ENCODE results near the gene MLPH. TPM values are rescaled to one million over a fixed set of nuclear protein-coding genes. Genes with fewer than 3 reads are reported as not detected.

The MLPH gene
- total RNA-seq, 1 donor from 2014 or later = not detected

- no peaks in the 10 kb centered on the region for H3K36me3 ChIP-seq (ENCODE audit: control insufficient read depth in 3 of 3, insufficient read depth in 3 of 3, low read length in 3 of 3)
- H3K4me3 ChIP-seq (ENCODE audit: low read length in 3 of 3) = no peak overlapping the region
- H3K27me3 ChIP-seq (ENCODE audit: control insufficient read depth in 3 of 3, insufficient read depth in 3 of 3, low read length in 3 of 3) = no peaks in the 10 kb centered on the region
- H3K9ac ChIP-seq (ENCODE audit: low read depth in 1 of 3, low read length in 3 of 3) = no peak overlapping the region
- H3K27ac ChIP-seq (ENCODE audit: low read depth, low read length) = no peak overlapping the region
- no peaks in the 10 kb centered on the region for H3K9me3 ChIP-seq (ENCODE audit: control insufficient read depth in 3 of 3, low read length in 3 of 3)
- H3K4me1 ChIP-seq (ENCODE audit: control insufficient read depth in 3 of 3, insufficient read depth in 3 of 3, low read length in 3 of 3) = no peaks in the 10 kb centered on the region
These were observed 38.6 kb downstream of the MLPH start for GRCh38 chr2:237525559-237526157.

GRCh38 chr2:237527233-237527632 lies 40.2 kb downstream of the MLPH start:
- no peaks in the 10 kb centered on the region for H3K36me3 ChIP-seq (ENCODE audit: control insufficient read depth in 3 of 3, insufficient read depth in 3 of 3, low read length in 3 of 3)
- H3K4me1 ChIP-seq (ENCODE audit: control insufficient read depth in 3 of 3, insufficient read depth in 3 of 3, low read length in 3 of 3) = no peaks in the 10 kb centered on the region
- H3K9ac ChIP-seq (ENCODE audit: low read depth in 1 of 3, low read length in 3 of 3) = no peak overlapping the region
- H3K9me3 ChIP-seq (ENCODE audit: control insufficient read depth in 3 of 3, low read length in 3 of 3) = no peaks in the 10 kb centered on the region
- H3K27ac ChIP-seq (ENCODE audit: low read depth, low read length) = no peak overlapping the region
- no peak overlapping the region for H3K4me3 ChIP-seq (ENCODE audit: low read length in 3 of 3)
- no peaks in the 10 kb centered on the region for H3K27me3 ChIP-seq (ENCODE audit: control insufficient read depth in 3 of 3, insufficient read depth in 3 of 3, low read length in 3 of 3)

DNA sequence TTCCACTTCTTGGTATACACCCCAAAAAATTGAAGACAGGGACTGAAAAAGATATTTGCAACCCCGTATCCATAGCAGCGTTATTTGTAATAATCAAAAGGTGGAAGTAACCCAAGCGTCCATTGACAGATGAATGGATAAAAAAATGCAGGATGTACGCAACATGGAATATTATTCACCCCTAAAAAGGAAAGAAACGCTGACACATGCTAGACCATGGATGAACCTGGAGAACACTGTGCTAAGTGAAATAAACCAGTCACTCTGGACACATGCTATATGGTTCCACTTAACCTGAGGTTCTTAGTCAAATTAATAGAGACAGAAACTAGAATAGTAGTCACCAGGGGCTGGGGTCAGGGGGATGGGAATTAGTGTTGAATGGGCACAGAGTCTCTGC lies 40.7 kb downstream of the MLPH start:
- Histone ChIP-seq H3K4me1 (ENCODE audit: control insufficient read depth in 3 of 3, insufficient read depth in 3 of 3, low read length in 3 of 3) (no peaks in the 10 kb centered on the region), H3K36me3 (ENCODE audit: control insufficient read depth in 3 of 3, insufficient read depth in 3 of 3, low read length in 3 of 3) (no peaks in the 10 kb centered on the region), H3K27me3 (ENCODE audit: control insufficient read depth in 3 of 3, insufficient read depth in 3 of 3, low read length in 3 of 3) (no peaks in the 10 kb centered on the region), H3K4me3 (ENCODE audit: low read length in 3 of 3) (no peak overlapping the region), H3K9me3 (ENCODE audit: control insufficient read depth in 3 of 3, low read length in 3 of 3) (no peaks in the 10 kb centered on the region), H3K9ac (ENCODE audit: low read depth in 1 of 3, low read length in 3 of 3) (no peak overlapping the region), H3K27ac (ENCODE audit: low read depth, low read length) (no peak overlapping the region)

DNA sequence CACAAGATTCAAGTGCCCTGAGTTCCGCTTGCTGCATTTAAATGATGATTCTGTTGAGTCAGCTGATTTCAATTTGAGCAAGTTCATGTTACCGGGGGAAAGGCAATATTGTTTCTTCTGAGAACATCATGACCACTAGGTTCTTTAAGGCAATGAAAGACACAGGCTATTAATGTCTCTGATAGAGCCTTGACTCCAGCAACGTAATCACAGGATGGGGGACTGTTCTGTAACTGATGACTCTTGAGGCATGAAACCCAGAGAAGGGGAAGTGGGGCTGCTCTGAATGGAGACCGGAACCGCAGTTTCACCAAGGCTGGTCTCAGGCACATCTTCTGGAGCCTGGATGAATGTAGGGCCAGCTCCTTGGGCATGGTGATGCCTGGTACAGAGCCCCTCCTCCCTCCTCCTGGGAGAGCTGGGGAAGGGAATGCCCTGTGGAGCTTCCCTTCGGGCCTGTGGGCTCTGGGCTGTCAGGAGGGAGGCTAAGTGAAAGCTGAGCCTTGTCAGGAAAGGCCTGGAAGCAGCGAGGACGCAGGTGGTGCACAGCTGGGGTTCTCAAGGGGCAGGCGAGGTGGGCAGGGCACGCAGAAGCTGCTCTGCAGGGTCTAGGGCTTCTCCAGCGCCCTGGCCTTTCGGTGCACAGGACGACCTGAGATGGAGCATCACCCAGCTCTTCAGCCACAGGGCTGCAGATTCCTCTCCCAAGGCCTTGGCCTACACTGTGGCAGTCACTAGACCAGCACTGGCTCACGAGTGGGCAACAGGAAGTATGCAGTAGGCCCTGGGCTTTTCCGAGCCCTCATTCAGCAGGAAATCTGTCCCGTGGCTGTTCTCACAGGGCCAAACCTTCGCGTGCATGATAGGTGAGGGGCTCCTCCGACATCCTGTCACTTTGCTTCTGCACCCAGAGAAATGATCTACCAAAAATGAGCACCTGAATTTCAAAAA lies 42.7 kb downstream of the MLPH start:
- Histone ChIP-seq H3K9ac (ENCODE audit: low read depth in 1 of 3, low read length in 3 of 3) (no peak overlapping the region), H3K27me3 (ENCODE audit: control insufficient read depth in 3 of 3, insufficient read depth in 3 of 3, low read length in 3 of 3) (no peaks in the 10 kb centered on the region), H3K27ac (ENCODE audit: low read depth, low read length) (no peak overlapping the region), H3K36me3 (ENCODE audit: control insufficient read depth in 3 of 3, insufficient read depth in 3 of 3, low read length in 3 of 3) (peaks cover 0 to 2% (median 0%) of the 10 kb centered on the region in 3 donors), H3K4me3 (ENCODE audit: low read length in 3 of 3) (no peak overlapping the region), H3K4me1 (ENCODE audit: control insufficient read depth in 3 of 3, insufficient read depth in 3 of 3, low read length in 3 of 3) (no peaks in the 10 kb centered on the region), H3K9me3 (ENCODE audit: control insufficient read depth in 3 of 3, low read length in 3 of 3) (no peaks in the 10 kb centered on the region)

DNA sequence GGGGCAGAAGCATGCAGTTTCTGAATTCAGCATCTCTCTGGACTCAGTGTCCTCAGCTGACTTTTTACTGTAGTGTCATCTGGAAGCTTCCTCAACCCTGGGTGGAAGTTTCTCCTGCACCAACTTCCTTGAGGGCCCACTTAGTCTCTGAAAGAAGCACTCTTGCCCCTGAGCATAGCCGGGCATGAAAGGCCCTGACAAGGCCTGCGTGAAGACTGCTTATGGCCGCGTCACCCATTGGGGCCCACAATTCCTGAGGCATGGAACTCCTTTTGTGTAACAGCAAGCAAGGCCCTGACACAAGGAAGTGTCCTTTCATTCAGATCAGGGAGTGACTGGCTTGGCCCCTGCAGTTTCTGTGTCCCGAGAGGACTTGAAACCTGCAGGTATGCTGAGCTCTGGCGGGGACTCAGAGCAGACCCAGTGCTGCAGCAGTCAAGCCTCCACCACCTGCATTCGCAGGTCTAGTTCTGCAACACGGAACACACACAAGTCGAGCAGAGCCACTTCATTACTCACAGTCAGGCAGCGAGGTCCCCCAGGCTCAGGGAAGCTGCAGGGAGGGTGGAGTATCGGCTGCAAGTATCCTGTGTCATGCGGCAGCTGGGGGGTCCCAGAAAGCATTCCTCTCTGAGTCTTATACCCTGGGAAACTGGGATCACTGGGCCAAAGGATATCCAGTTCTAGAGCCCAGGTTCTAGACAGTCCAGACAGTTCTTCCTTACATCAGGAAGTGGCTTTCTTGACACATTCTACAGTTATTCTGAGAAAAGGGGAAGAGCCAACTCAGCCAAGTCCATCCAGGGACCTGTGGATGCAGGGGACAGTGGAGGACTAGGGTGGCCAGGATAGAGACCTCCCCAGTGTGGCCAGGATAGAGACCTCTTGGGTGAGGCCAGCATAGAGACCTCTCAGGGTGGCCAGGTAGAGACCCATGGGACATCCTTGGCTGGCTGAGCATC lies 43.7 kb downstream of the MLPH start:
- Histone ChIP-seq H3K27me3 (ENCODE audit: control insufficient read depth in 3 of 3, insufficient read depth in 3 of 3, low read length in 3 of 3) (no peaks in the 10 kb centered on the region), H3K9me3 (ENCODE audit: control insufficient read depth in 3 of 3, low read length in 3 of 3) (no peaks in the 10 kb centered on the region), H3K36me3 (ENCODE audit: control insufficient read depth in 3 of 3, insufficient read depth in 3 of 3, low read length in 3 of 3) (peaks cover 0 to 2% (median 0%) of the 10 kb centered on the region in 3 donors), H3K4me1 (ENCODE audit: control insufficient read depth in 3 of 3, insufficient read depth in 3 of 3, low read length in 3 of 3) (no peaks in the 10 kb centered on the region), H3K27ac (ENCODE audit: low read depth, low read length) (no peak overlapping the region), H3K9ac (ENCODE audit: low read depth in 1 of 3, low read length in 3 of 3) (no peak overlapping the region), H3K4me3 (ENCODE audit: low read length in 3 of 3) (no peak overlapping the region)

DNA sequence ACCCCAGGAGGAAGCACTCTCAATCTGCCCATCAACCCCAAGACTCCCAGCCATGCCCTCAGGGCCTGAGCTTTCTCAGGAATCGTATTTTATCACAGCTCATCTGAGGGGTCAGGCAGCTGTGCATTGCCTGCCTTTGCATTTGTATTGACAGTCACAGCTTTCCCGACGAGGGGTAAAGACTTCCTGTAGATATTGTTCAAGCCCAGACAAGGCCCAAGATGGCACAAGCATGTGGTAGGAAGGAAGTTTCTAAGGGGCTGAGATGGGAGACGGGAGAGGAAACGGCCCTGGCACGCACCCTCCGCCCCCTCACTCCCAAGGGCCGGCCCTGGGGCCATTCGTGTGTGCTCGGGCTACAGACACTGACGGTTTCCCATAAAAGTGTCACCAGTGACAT lies 45.1 kb downstream of the MLPH start:
- H3K4me3 ChIP-seq (ENCODE audit: low read length in 3 of 3) = no peak overlapping the region
- H3K4me1 ChIP-seq (ENCODE audit: control insufficient read depth in 3 of 3, insufficient read depth in 3 of 3, low read length in 3 of 3) = no peaks in the 10 kb centered on the region
- H3K27me3 ChIP-seq (ENCODE audit: control insufficient read depth in 3 of 3, insufficient read depth in 3 of 3, low read length in 3 of 3) = peaks cover 0 to under 1% (median 0%) of the 10 kb centered on the region in 3 donors
- H3K9me3 ChIP-seq (ENCODE audit: control insufficient read depth in 3 of 3, low read length in 3 of 3) = no peaks in the 10 kb centered on the region
- H3K27ac ChIP-seq (ENCODE audit: low read depth, low read length) = no peak overlapping the region
- peaks cover 0 to 2% (median 0%) of the 10 kb centered on the region in 3 donors for H3K36me3 ChIP-seq (ENCODE audit: control insufficient read depth in 3 of 3, insufficient read depth in 3 of 3, low read length in 3 of 3)
- no peak overlapping the region for H3K9ac ChIP-seq (ENCODE audit: low read depth in 1 of 3, low read length in 3 of 3)

- Histone ChIP-seq H3K36me3 (ENCODE audit: control insufficient read depth in 3 of 3, insufficient read depth in 3 of 3, low read length in 3 of 3) (peaks cover 0 to 2% (median 0%) of the 10 kb centered on the region in 3 donors), H3K4me1 (ENCODE audit: control insufficient read depth in 3 of 3, insufficient read depth in 3 of 3, low read length in 3 of 3) (no peaks in the 10 kb centered on the region), H3K9me3 (ENCODE audit: control insufficient read depth in 3 of 3, low read length in 3 of 3) (no peaks in the 10 kb centered on the region), H3K9ac (ENCODE audit: low read depth in 1 of 3, low read length in 3 of 3) (no peak overlapping the region), H3K4me3 (ENCODE audit: low read length in 3 of 3) (no peak overlapping the region), H3K27ac (ENCODE audit: low read depth, low read length) (no peak overlapping the region), H3K27me3 (ENCODE audit: control insufficient read depth in 3 of 3, insufficient read depth in 3 of 3, low read length in 3 of 3) (peaks cover 0 to 2% (median 2%) of the 10 kb centered on the region in 3 donors)
These were observed 46.7 kb downstream of the MLPH start for GRCh38 chr2:237533668-237534161.

DNA sequence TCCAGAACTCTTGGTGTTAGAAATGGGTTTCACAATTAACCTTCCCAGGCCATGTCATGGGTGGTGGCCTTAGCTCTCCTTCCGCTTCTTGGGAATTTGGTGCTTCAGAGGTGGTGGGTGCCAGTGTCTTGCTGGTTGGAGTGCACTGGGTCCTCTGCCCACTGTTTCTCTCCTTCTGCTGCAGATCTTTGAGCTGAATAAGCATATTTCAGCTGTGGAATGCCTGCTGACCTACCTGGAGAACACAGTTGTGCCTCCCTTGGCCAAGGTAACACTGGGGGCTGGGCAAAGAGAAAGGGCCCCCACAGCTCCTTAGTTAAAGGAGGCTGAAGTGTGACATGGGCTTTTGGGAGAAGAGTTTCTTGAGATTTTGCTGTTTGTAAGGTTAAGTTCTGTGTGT lies 47.3 kb downstream of the MLPH start:
- H3K9me3 ChIP-seq (ENCODE audit: control insufficient read depth in 3 of 3, low read length in 3 of 3) = no peaks in the 10 kb centered on the region
- H3K27me3 ChIP-seq (ENCODE audit: control insufficient read depth in 3 of 3, insufficient read depth in 3 of 3, low read length in 3 of 3) = peaks cover 0 to 2% (median 2%) of the 10 kb centered on the region in 3 donors
- H3K9ac ChIP-seq (ENCODE audit: low read depth in 1 of 3, low read length in 3 of 3) = no peak overlapping the region
- no peaks in the 10 kb centered on the region for H3K4me1 ChIP-seq (ENCODE audit: control insufficient read depth in 3 of 3, insufficient read depth in 3 of 3, low read length in 3 of 3)
- H3K4me3 ChIP-seq (ENCODE audit: low read length in 3 of 3) = no peak overlapping the region
- peaks cover 0 to 2% (median 0%) of the 10 kb centered on the region in 3 donors for H3K36me3 ChIP-seq (ENCODE audit: control insufficient read depth in 3 of 3, insufficient read depth in 3 of 3, low read length in 3 of 3)
- H3K27ac ChIP-seq (ENCODE audit: low read depth, low read length) = no peak overlapping the region

GRCh38 chr2:237535385-237536082 lies 48.5 kb downstream of the MLPH start:
- no peak overlapping the region for H3K4me3 ChIP-seq (ENCODE audit: low read length in 3 of 3)
- H3K9ac ChIP-seq (ENCODE audit: low read depth in 1 of 3, low read length in 3 of 3) = no peak overlapping the region
- H3K4me1 ChIP-seq (ENCODE audit: control insufficient read depth in 3 of 3, insufficient read depth in 3 of 3, low read length in 3 of 3) = peaks cover 3 to 10% (median 9%) of the 10 kb centered on the region in 3 donors
- peaks cover 0 to 2% (median 2%) of the 10 kb centered on the region in 3 donors for H3K27me3 ChIP-seq (ENCODE audit: control insufficient read depth in 3 of 3, insufficient read depth in 3 of 3, low read length in 3 of 3)
- H3K9me3 ChIP-seq (ENCODE audit: control insufficient read depth in 3 of 3, low read length in 3 of 3) = no peaks in the 10 kb centered on the region
- peaks cover 0 to 2% (median 0%) of the 10 kb centered on the region in 3 donors for H3K36me3 ChIP-seq (ENCODE audit: control insufficient read depth in 3 of 3, insufficient read depth in 3 of 3, low read length in 3 of 3)
- H3K27ac ChIP-seq (ENCODE audit: low read depth, low read length) = no peak overlapping the region
